ENCODE data around the gene STOX2. TPM values are rescaled to one million over a fixed set of nuclear protein-coding genes. Genes with fewer than 3 reads are reported as not detected.
A peak's percentile ranks its signal among the peaks of the same experiment; 100 is the strongest.

STOX2 gene
- total RNA-seq, 4 donors from 2014 or later = 21.6 to 23.7 (median 22.8) TPM

DNA sequence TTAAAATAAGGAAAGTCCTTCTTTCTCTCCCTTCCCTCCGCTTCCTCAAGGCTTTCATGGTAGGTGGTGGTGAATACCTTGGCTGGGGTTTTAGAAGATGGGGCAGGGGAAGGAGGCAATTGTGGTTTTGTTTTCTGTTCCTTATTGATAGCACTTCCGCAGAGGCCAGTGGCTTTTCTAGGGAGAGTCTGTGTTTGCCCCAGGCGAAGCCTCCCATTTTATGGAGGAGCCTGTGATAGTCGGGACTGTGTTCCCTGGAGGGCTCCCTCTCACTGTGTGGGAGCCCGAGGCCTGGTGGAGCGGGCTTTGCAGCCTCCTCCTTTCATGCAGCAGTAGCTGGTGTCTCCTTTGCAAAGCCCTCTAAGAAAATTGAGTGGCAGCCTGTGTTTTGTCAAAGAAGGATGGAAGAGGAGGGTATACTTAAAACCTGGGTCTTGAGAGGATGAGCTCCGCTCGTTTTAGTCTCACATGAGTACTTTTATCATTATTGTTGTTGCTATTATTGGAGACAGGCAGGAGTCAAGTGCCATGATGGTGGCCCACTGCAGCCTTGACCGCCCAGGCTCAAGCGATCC, 29.8 kb upstream of the STOX2 start:
- Histone ChIP-seq H3K27me3 (no peaks in the 10 kb centered on the region), H3K36me3 (no peaks in the 10 kb centered on the region), H3K27ac (peak overlapping the region in 3 of 4 donors; percentile 71 to 78 (median 72)), H3K9me3 (no peaks in the 10 kb centered on the region), H3K4me1 (peaks cover 3 to 66% (median 10%) of the 10 kb centered on the region in 3 donors), H3K4me3 (no peak overlapping the region)
- intact Hi-C loops (cut with DNase I) = no loop called here
- WGBS, 2 donors = 90 to 92% methylated on average over 6 to 7 of the region's 10 CpGs
- TF ChIP-seq, protein P1, sequence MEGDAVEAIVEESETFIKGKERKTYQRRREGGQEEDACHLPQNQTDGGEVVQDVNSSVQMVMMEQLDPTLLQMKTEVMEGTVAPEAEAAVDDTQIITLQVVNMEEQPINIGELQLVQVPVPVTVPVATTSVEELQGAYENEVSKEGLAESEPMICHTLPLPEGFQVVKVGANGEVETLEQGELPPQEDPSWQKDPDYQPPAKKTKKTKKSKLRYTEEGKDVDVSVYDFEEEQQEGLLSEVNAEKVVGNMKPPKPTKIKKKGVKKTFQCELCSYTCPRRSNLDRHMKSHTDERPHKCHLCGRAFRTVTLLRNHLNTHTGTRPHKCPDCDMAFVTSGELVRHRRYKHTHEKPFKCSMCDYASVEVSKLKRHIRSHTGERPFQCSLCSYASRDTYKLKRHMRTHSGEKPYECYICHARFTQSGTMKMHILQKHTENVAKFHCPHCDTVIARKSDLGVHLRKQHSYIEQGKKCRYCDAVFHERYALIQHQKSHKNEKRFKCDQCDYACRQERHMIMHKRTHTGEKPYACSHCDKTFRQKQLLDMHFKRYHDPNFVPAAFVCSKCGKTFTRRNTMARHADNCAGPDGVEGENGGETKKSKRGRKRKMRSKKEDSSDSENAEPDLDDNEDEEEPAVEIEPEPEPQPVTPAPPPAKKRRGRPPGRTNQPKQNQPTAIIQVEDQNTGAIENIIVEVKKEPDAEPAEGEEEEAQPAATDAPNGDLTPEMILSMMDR (IDR thresholded peaks at IDR 0.05) = no peak
- TF ChIP-seq POLR2A (IDR thresholded peaks at IDR 0.05) = no peak
- no peak for DNase-seq

DNA sequence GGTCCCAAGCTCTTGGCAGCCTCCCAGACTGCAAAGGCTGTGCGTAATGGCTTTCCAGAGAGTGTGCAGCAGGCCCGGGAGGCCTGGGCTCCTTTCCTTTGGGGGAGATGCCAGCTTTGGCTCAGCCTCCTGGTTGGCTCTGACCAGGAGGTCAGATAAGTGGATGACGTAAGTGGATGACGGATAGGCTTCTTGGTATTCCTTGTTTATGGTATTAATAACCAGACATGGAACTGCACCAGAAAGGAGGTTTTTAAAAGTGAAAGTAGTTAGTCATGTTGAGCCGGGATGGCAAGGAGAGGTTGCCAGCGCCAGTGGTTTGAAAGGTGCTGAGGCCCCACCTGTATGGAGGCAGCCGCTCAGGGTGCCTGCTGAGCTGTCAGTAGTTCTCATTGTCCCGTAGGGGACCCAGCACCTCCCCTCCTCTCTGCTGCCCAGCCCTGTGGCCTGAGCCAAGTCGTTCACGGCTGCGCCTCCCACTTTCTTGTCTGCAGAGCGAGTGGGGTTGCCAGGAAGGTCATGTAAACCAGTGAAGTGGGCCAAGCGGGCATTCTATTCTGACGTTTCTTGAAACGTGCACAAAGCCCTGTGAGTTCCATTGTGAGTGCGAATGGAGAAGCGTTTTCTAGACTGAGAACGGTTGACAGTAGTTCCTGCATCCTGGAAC, 28.7 kb upstream of the STOX2 start:
- TF ChIP-seq POLR2A (IDR thresholded peaks at IDR 0.05) = no peak
- TF ChIP-seq, protein P1 (IDR thresholded peaks at IDR 0.05) = no peak
- Histone ChIP-seq H3K4me1 (peaks cover 3 to 60% (median 10%) of the 10 kb centered on the region in 3 donors), H3K4me3 (peak overlapping the region; percentile 2 to 61 (median 34)), H3K27ac (peak overlapping the region; percentile 52 to 78 (median 72)), H3K27me3 (no peaks in the 10 kb centered on the region), H3K36me3 (no peaks in the 10 kb centered on the region), H3K9me3 (no peaks in the 10 kb centered on the region)
- intact Hi-C loops (cut with DNase I) = no loop called here
- no peak for DNase-seq
- WGBS, 2 donors = 16 to 27% methylated on average over 15 to 16 of the region's 18 CpGs

DNA sequence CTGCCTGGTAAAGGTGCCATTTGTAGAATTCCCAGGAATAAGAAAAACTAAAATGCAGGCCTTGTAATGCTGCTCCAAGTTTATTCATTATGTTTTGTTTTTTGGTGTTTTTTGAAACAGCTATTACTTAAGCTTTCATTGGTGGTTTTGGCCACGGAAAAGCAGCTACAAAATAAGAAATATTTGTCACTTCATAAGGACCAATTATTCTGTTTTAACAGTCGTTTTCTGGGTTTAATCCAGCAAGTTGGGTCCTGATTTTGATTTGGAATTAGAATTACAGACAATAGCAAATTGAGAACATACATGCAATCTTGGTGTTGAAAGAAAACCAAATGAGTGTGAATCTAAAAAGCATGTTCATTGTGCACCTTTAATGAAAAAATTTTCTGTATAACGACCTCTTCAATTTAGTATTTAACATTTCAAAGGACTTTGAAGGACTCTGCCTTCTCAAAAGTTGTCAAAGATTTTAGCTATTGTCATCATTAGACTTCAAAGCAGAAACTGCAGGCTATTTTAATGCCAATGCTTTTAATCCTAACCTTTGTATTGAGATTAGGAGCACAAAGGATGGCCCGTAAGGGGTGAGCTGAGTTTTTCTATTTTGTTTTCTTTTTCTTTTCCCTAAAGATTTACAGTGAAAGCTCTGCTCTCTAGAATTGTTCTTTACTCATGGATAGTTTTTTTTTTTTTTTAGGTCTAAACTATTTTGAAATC, 26.7 kb upstream of the STOX2 start:
- TF ChIP-seq POLR2A (IDR thresholded peaks at IDR 0.05) = no peak
- TF ChIP-seq, protein P1 (IDR thresholded peaks at IDR 0.05) = no peak

DNA sequence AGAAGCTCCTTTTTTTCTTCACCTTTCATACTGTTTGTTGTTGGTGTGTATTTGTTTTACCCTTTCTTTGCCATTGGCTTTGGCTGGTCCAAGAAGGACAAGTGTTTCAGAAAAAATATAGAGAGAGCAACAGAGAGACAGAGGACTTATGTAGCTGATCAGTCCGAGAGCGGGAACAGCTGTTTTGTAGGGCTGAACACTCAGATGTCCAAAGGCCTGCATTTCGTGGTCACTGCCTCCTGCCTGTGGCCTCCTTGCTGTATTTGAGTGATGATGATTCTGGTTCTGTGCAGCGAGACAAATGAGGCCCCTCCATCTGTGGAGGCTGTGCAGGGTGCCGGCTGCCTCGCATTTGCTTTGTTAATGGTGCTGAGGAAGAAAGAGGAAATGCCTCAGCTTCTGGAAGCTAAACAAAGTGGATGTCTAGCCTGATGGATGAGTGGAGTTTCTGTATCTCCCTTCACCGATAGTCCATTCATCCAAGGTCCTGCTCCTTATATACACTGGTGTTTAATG, 19.8 kb upstream of the STOX2 start:
- no peak for TF ChIP-seq POLR2A (IDR thresholded peaks at IDR 0.05)
- no peak overlapping the region for H3K27ac ChIP-seq
- H3K9me3 ChIP-seq = no peaks in the 10 kb centered on the region
- peaks cover 0 to 14% (median 0%) of the 10 kb centered on the region in 3 donors for H3K4me1 ChIP-seq
- no peaks in the 10 kb centered on the region for H3K27me3 ChIP-seq
- intact Hi-C loops (cut with DNase I) = no loop called here
- 77 to 87% methylated on average over 7 of the region's 7 CpGs for WGBS, 2 donors
- no peak overlapping the region for H3K4me3 ChIP-seq
- H3K36me3 ChIP-seq = no peaks in the 10 kb centered on the region
- DNase-seq = no peak

More for the DNA sequence above, 26.7 kb upstream of the STOX2 start:
- Histone ChIP-seq H3K4me3 (no peak overlapping the region), H3K9me3 (no peaks in the 10 kb centered on the region), H3K36me3 (no peaks in the 10 kb centered on the region), H3K27me3 (no peaks in the 10 kb centered on the region), H3K4me1 (peaks cover 0 to 39% (median 7%) of the 10 kb centered on the region in 3 donors), H3K27ac (no peak overlapping the region)
- no peak for DNase-seq
- 72 to 77% methylated on average over 4 of the region's 4 CpGs for WGBS, 2 donors
- intact Hi-C loops (cut with DNase I) = no loop called here

DNA sequence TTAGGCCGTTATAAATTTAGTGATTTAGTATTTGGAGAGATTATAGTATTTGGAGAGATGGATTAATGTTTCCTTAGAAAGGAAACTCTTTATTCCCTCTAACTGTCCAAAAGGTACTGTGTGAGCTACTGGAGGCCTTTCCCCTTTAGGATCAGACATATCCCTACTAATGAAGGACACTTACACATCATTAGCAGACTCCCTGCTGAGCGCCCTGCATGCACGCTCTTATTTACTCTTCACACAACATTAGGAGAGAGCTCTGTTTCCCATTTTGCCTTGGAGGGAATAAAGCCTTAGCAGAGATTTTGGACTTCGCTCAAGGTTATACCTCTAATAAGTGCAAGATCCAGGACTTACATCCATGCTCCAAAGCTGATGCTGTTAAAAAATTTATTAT, 17.8 kb upstream of the STOX2 start:
- Histone ChIP-seq H3K4me1 (peaks cover 0 to 14% (median 0%) of the 10 kb centered on the region in 3 donors), H3K9me3 (no peaks in the 10 kb centered on the region), H3K27ac (no peak overlapping the region), H3K4me3 (no peak overlapping the region), H3K36me3 (no peaks in the 10 kb centered on the region), H3K27me3 (no peaks in the 10 kb centered on the region)
- intact Hi-C loops (cut with DNase I) = no loop called here
- DNase-seq = no peak
- WGBS, 2 donors = 87 to 92% methylated on average over 4 of the region's 4 CpGs
- TF ChIP-seq, protein P1 (IDR thresholded peaks at IDR 0.05) = no peak
- no peak for TF ChIP-seq POLR2A (IDR thresholded peaks at IDR 0.05)

Data from esophagus squamous epithelium (tissue), 5 donors.